T-helper 2 cell treated with Interferon-gamma antibody and Interleukin-4, amounts not matched to agents 100 ng/mL and 5 ng/mL, for 36 hours (primary cell): Measurements from ENCODE around the gene ACER2. TPM values are rescaled to one million over a fixed set of nuclear protein-coding genes. Genes with fewer than 3 reads are reported as not detected.
"Not testable (repeated sequence)": the region's sequence is repeated elsewhere in the genome, so short reads cannot be mapped to it uniquely, and the experiment has no call there.

ENCODE experiments used
- intact Hi-C: fragments of 100-400 bp; cut with micrococcal nuclease; formaldehyde crosslinking; loops from one replicate; pipeline ENCODE4 v1.15.1; 2023
- total RNA-seq: library from RNA; stranded (reverse); gene quantifications from 2 replicates; pipeline ENCODE4 v1.2.3, GENCODE V29; 2022

Gene ACER2
- total RNA-seq, 1 donor from 2014 or later, result 2.5 TPM

GRCh38 chr9:19405771-19406170, 3.0 kb upstream of the ACER2 start:
- intact Hi-C loops, result no loop called here

- intact Hi-C loops, result loop anchor here (1.0 to 2.0 kb wide), 4 partner anchors 28 to 359 kb away; partner anchors contain the start of genes RPS6 and RRAGA
Measured at GRCh38 chr9:19408316-19408692, 505 bp upstream of the ACER2 start.

GRCh38 chr9:19409401-19410194, 789 bp downstream of the ACER2 start:
- intact Hi-C loops, result loop anchor here (2.0 kb wide), 2 partner anchors 31 to 47 kb away; no protein-coding TSS in a partner anchor

GRCh38 chr9:19410195-19410503, 1.3 kb downstream of the ACER2 start:
- intact Hi-C loops, result no loop called here

GRCh38 chr9:19410594-19410993, 1.8 kb downstream of the ACER2 start:
- intact Hi-C loops, result no loop called here

- intact Hi-C loops, result no loop called here
Measured at GRCh38 chr9:19411316-19411715, 2.5 kb downstream of the ACER2 start.

- intact Hi-C loops, result not testable (repeated sequence)
Measured at GRCh38 chr9:19413456-19413855, 4.6 kb downstream of the ACER2 start.

- intact Hi-C loops, result no loop called here
Measured at GRCh38 chr9:19416143-19416542, 7.3 kb downstream of the ACER2 start.

- intact Hi-C loops, result no loop called here
Measured at GRCh38 chr9:19420877-19421276, 12.1 kb downstream of the ACER2 start.

- intact Hi-C loops, result no loop called here
Measured at GRCh38 chr9:19423163-19423562, 14.4 kb downstream of the ACER2 start.

- intact Hi-C loops, result no loop called here
Measured at GRCh38 chr9:19424176-19424779, 15.5 kb downstream of the ACER2 start.

- intact Hi-C loops, result no loop called here
Measured at GRCh38 chr9:19429595-19429994, 20.8 kb downstream of the ACER2 start.

GRCh38 chr9:19430201-19430760, 21.5 kb downstream of the ACER2 start:
- intact Hi-C loops, result no loop called here

GRCh38 chr9:19431361-19432171, 22.8 kb downstream of the ACER2 start:
- intact Hi-C loops, result no loop called here

GRCh38 chr9:19432473-19432872, 23.7 kb downstream of the ACER2 start:
- intact Hi-C loops, result no loop called here

GRCh38 chr9:19433729-19434128, 24.9 kb downstream of the ACER2 start:
- intact Hi-C loops, result not testable (repeated sequence)

GRCh38 chr9:19440376-19440775, 31.6 kb downstream of the ACER2 start:
- intact Hi-C loops, result loop anchor here (2.0 to 5.0 kb wide), 2 partner anchors 32 to 63 kb away; partner anchors contain the start of gene ACER2

- intact Hi-C loops, result loop anchor here (2.0 to 5.0 kb wide), 2 partner anchors 32 to 64 kb away; partner anchors contain the start of gene ACER2
Measured at GRCh38 chr9:19440823-19441580, 32.2 kb downstream of the ACER2 start.

GRCh38 chr9:19441730-19442129, 32.9 kb downstream of the ACER2 start:
- intact Hi-C loops, result loop anchor here (2.0 to 5.0 kb wide), 2 partner anchors 33 to 64 kb away; partner anchors contain the start of gene ACER2

GRCh38 chr9:19442240-19442639, 33.4 kb downstream of the ACER2 start:
- intact Hi-C loops, result loop anchor here (5.0 kb wide), 1 partner anchor 65 kb away; no protein-coding TSS in a partner anchor

GRCh38 chr9:19445452-19445851, 36.6 kb downstream of the ACER2 start:
- intact Hi-C loops, result no loop called here
